DOHH2 (cell line): ENCODE measurements around the gene CCNG2.

Experiments
- H3F3A ChIP-seq: fragments of 200-600 bp; sonication (generic), shearing (Covaris generic); 2 replicates; pipeline ENCODE4 v1.6.0; 2016; ENCODE audit warnings: antibody characterized with exemption, mild to moderate bottlenecking; ENCODE audit not compliant: control insufficient read depth, insufficient read depth
- H3K27ac ChIP-seq: fragments of 200-600 bp; sonication (generic); 2 replicates; pipeline ENCODE4 v1.5.1; 2014; ENCODE audit warnings: low read depth, mild to moderate bottlenecking, low read length, moderate library complexity
- H3K27me3 ChIP-seq: fragments of 200-600 bp; sonication (generic); 2 replicates; pipeline ENCODE4 v1.6.1; 2014; ENCODE audit warnings: mild to moderate bottlenecking, low read length, mixed read lengths; ENCODE audit not compliant: control insufficient read depth
- H3K36me3 ChIP-seq: fragments of 200-600 bp; sonication (generic); 2 replicates; pipeline ENCODE4 v1.6.1; 2014; ENCODE audit warnings: mild to moderate bottlenecking, low read length, moderate library complexity, mixed read lengths; ENCODE audit not compliant: control insufficient read depth
- H3K4me1 ChIP-seq: fragments of 200-600 bp; sonication (generic); 2 replicates; pipeline ENCODE4 v1.6.1; 2014; ENCODE audit warnings: mild to moderate bottlenecking, low read length, mixed read lengths; ENCODE audit not compliant: control insufficient read depth
- H3K4me2 ChIP-seq: fragments of 200-600 bp; sonication (generic); 2 replicates; pipeline ENCODE4 v1.6.0; 2014; ENCODE audit warnings: mild to moderate bottlenecking, low read length, moderate library complexity
- H3K4me3 ChIP-seq: fragments of 200-600 bp; sonication (generic); 2 replicates; pipeline ENCODE4 v1.5.1; 2014; ENCODE audit warnings: mild to moderate bottlenecking, low read length, mixed read lengths
- H3K79me2 ChIP-seq: fragments of 200-600 bp; sonication (generic); 2 replicates; pipeline ENCODE4 v1.6.1; 2014; ENCODE audit warnings: mild to moderate bottlenecking, low read length, mixed read lengths; ENCODE audit not compliant: control insufficient read depth
- H3K9me2 ChIP-seq: fragments of 200-600 bp; sonication (generic); replicated peaks from 2 replicates; pipeline ENCODE4 v1.6.1; 2014; ENCODE audit warnings: mild to moderate bottlenecking, low read length, mixed read lengths; ENCODE audit not compliant: control insufficient read depth
- H3K9me3 ChIP-seq: fragments of 200-600 bp; sonication (generic); 2 replicates; pipeline ENCODE4 v1.6.1; 2014; ENCODE audit warnings: antibody characterized with exemption, low read length, mixed read lengths; ENCODE audit not compliant: control insufficient read depth, insufficient read depth
- H4K20me1 ChIP-seq: fragments of 200-600 bp; sonication (generic); 2 replicates; pipeline ENCODE4 v1.6.0; 2014; ENCODE audit warnings: low read depth, mild to moderate bottlenecking, antibody characterized with exemption, low read length, moderate library complexity; ENCODE audit not compliant: control insufficient read depth, insufficient read depth
- EZH2phosphoT487 ChIP-seq: fragments of 200-600 bp; sonication (generic); IDR thresholded peaks from 2 replicates; pipeline ENCODE4 v1.6.1; 2017; ENCODE audit warnings: borderline replicate concordance, mild to moderate bottlenecking, antibody characterized with exemption, low read length, moderate library complexity, mixed read lengths
- TF ChIP-seq, protein P1 (sequence below): fragments of 200-600 bp; sonication (generic); IDR thresholded peaks from one replicate; pipeline ENCODE4 v1.5.1; 2014; ENCODE audit warnings: antibody characterized with exemption, mild to moderate bottlenecking, low read depth, low read length; ENCODE audit not compliant: poor library complexity, severe bottlenecking

The CCNG2 gene, protein sequence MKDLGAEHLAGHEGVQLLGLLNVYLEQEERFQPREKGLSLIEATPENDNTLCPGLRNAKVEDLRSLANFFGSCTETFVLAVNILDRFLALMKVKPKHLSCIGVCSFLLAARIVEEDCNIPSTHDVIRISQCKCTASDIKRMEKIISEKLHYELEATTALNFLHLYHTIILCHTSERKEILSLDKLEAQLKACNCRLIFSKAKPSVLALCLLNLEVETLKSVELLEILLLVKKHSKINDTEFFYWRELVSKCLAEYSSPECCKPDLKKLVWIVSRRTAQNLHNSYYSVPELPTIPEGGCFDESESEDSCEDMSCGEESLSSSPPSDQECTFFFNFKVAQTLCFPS

DNA sequence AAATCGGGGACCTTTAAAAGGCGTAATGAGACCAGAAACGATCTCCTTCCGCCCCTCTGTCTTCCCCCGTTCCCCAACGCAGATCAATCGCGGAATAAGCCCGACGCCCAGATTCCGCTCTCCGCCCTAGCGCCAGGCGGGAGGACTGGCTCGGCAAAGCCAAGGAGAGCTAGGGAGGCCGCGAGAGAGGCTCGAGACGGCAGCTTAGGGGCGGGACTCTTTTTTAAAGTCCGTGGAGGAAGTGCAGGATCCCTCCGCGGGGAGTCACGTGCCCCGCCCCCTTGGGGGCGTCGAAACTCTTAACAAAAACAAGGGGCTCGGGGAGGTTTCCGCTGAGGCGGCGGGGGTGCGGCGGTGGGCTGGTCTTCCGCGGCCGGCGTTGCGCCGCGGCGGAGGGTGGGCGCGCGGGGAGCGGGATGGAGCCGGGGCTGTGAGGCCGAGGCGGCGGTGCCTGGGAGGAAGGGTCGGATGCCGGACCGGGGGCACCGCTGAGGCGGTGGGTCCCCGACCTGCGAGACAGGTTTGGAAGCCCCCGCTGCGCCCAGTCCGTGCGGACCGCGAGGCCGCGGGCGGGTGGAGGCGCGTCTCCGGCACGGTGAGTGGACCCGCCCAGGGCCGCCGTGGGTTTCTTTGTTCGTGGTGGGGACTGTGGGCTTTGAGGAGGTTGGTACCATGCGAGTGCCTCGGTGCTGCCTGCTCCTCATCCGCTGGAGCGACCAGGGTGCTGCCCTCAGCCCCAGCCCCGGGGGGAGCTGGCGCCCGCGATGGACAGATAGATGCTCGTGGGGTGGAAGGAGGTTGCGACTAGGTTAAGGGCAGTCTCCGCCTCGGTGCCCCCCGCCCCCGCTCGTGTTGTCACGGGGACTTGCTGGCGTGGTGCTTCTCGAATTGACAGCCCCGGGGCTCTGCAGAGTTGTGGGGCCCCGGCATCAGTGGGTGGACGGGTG lies at the start of gene CCNG2:
Gene CCNG2, plus strand, starts transcription at position 296 of the 947 bp plus-strand sequence. CDS start 1,326 bp downstream, outside the sequence.
- Histone ChIP-seq H3K9me3 (no peaks in the 10 kb centered on the region), H3K36me3 (peaks cover 47% of the 10 kb centered on the region), H3F3A (peaks cover 37% of the 10 kb centered on the region), H3K9me2 (no peaks in the 10 kb centered on the region), H3K79me2 (peaks cover 41% of the 10 kb centered on the region), H3K4me1 (peaks cover 58% of the 10 kb centered on the region), H3K4me2 (peak within 1 kb of the TSS; percentile 97), H4K20me1 (peaks cover 18% of the 10 kb centered on the region), H3K27ac (peak within 1 kb of the TSS; percentile 100), H3K27me3 (no peaks in the 10 kb centered on the region), H3K4me3 (peak within 1 kb of the TSS; percentile 92)
- TF ChIP-seq EZH2phosphoT487 = no peak
- TF ChIP-seq, protein P1, sequence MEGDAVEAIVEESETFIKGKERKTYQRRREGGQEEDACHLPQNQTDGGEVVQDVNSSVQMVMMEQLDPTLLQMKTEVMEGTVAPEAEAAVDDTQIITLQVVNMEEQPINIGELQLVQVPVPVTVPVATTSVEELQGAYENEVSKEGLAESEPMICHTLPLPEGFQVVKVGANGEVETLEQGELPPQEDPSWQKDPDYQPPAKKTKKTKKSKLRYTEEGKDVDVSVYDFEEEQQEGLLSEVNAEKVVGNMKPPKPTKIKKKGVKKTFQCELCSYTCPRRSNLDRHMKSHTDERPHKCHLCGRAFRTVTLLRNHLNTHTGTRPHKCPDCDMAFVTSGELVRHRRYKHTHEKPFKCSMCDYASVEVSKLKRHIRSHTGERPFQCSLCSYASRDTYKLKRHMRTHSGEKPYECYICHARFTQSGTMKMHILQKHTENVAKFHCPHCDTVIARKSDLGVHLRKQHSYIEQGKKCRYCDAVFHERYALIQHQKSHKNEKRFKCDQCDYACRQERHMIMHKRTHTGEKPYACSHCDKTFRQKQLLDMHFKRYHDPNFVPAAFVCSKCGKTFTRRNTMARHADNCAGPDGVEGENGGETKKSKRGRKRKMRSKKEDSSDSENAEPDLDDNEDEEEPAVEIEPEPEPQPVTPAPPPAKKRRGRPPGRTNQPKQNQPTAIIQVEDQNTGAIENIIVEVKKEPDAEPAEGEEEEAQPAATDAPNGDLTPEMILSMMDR = no peak

DNA sequence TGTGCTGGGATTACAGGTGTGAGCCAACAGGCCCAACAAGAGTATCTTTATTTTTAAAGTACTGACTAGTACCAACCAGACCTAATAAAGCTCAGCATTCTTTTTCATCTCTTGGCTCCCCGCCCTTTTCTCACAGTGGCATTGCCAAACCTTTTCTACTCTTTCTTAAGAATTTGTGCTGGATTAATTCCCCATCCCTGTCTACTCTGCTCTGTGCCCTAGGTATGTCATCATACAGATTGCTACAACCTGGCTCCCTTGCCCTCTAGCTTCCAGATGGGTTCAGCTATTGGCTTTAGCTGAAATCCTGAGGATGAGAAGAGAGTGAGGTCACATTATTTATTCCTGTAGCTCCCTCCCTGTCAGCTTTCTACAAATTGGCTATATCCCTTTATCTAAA lies 46.3 kb upstream of the CCNG2 start:
- Histone ChIP-seq H3K36me3 (no peaks in the 10 kb centered on the region), H3K4me1 (peaks cover 7% of the 10 kb centered on the region), H3K9me2 (no peaks in the 10 kb centered on the region), H3K27ac (no peak overlapping the region), H3K27me3 (no peaks in the 10 kb centered on the region), H3K9me3 (no peaks in the 10 kb centered on the region), H3K4me2 (no peak overlapping the region), H4K20me1 (no peaks in the 10 kb centered on the region), H3F3A (no peaks in the 10 kb centered on the region), H3K79me2 (no peaks in the 10 kb centered on the region), H3K4me3 (no peak overlapping the region)
- TF ChIP-seq, protein P1 = no peak
- no peak for TF ChIP-seq EZH2phosphoT487

DNA sequence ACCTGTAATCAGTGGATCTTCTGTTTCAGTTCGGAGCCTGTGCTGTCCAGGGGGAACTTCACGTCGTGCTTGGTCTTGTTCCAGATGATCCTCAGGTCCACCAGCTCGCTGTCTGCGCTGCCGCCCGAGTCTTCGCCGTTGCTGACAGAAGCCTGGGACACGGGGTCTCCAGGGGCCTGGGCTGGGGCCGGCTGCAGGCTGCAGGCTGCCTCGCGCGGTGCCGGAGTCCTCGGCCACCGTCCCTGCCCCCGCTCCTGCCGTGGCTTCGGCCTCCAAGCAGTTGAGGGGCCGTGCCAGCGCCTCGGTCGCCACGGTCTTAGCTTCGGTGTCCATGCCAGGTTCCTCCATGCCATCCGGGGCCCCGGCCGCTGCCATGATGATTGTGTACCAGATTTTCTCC lies 43.9 kb upstream of the CCNG2 start:
- no peaks in the 10 kb centered on the region for H3K9me2 ChIP-seq
- H3K4me1 ChIP-seq = peaks cover 3% of the 10 kb centered on the region; the same call in 1 of the 2 replicates
- H4K20me1 ChIP-seq = no peaks in the 10 kb centered on the region
- no peaks in the 10 kb centered on the region for H3K36me3 ChIP-seq
- no peaks in the 10 kb centered on the region for H3K27me3 ChIP-seq
- no peak overlapping the region for H3K4me3 ChIP-seq
- H3K4me2 ChIP-seq = no peak overlapping the region
- H3K79me2 ChIP-seq = no peaks in the 10 kb centered on the region
- no peaks in the 10 kb centered on the region for H3F3A ChIP-seq
- no peak overlapping the region for H3K27ac ChIP-seq
- TF ChIP-seq EZH2phosphoT487 = no peak
- TF ChIP-seq, protein P1 = no peak
- H3K9me3 ChIP-seq = no peaks in the 10 kb centered on the region; the same call in 1 of the 2 replicates
